Stimulated activated CD8-positive, alpha-beta memory T cell treated with anti-CD3 and anti-CD28 coated beads, Interleukin-2, amount 100 ng/mL, for 48 hours (primary cell): Measurements from ENCODE around the gene PRICKLE2.

Source experiments
- DNase-seq, 2 donors: peaks; one replicate each; pipeline ENCODE4 v3.0.0-alpha.2; 2020; ENCODE audit warnings: low read depth in 2 of 2

Gene PRICKLE2

GRCh38 chr3:64046996-64047594 is 178.2 kb downstream of the PRICKLE2 start:
- no peak for DNase-seq

- DNase-seq, result no peak
These were observed 178.7 kb downstream of the PRICKLE2 start for GRCh38 chr3:64046592-64046991.

DNA sequence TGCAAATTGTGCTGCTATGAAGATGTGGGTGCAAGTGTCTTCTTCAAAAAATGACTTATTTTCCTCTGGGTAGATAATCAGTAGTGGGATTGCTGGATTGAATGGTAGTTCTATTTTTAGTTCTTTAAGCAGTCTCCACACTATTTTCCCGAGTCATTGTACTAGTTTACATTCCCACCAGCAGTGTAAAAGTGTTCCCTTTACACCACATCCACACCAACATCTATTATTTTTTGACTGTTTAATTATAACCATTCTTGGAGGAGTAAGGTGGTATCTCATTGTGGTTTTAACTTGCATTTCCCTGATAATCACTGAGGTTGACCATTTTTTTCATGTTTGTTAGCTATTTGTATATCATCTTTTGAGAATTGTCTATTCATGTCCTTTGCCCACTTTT is 182.3 kb downstream of the PRICKLE2 start:
- DNase-seq, result no peak
